Mucosa of descending colon (tissue), 3 donors: Measurements from ENCODE around the gene HS6ST1. TPM values are rescaled to one million over a fixed set of nuclear protein-coding genes. Genes with fewer than 3 reads are reported as not detected.
A peak's percentile ranks its signal among the peaks of the same experiment; 100 is the strongest.

Experiments
- ATAC-seq: fragments of 200-7000 bp; cut with Tn5 transposase; one replicate; pipeline ENCODE4 v1.9.1; 2020; ENCODE audit warnings: mild to moderate bottlenecking, moderate library complexity
- DNase-seq, 3 donors: peaks; one replicate each; pipeline ENCODE4 v3.0.0-alpha.2; 2020
- H3K36me3 ChIP-seq: fragments of 200-600 bp; one replicate; pipeline ENCODE4 v1.8.0; 2021; ENCODE audit warnings: low read depth, mild to moderate bottlenecking
- H3K4me1 ChIP-seq: fragments of 200-600 bp; one replicate; pipeline ENCODE4 v1.8.0; 2021; ENCODE audit warnings: low read depth, mild to moderate bottlenecking
- H3K4me3 ChIP-seq: fragments of 200-600 bp; one replicate; pipeline ENCODE4 v1.8.0; 2021; ENCODE audit warnings: mild to moderate bottlenecking
- H3K9me3 ChIP-seq: fragments of 200-600 bp; one replicate; pipeline ENCODE4 v1.8.0; 2021; ENCODE audit warnings: mild to moderate bottlenecking
- CTCF ChIP-seq: fragments of 200-600 bp; IDR thresholded peaks from one replicate; pipeline ENCODE4 v1.8.0; 2022; ENCODE audit warnings: antibody characterized with exemption, mild to moderate bottlenecking
- intact Hi-C, 2 donors: fragments of 100-400 bp; cut with DNase I in 1 of 2; cut with micrococcal nuclease in 1 of 2; formaldehyde crosslinking; loops; one replicate each; pipeline versions ENCODE4 v1.11.0 to v1.11.1; 2022; cut with DNase I, micrococcal nuclease
- total RNA-seq, 3 donors: library from RNA; stranded (reverse); fragmentation: NEBNext Ultra II Directional in 2 of 3; extraction: Animal tissue kit (Norgen Biotek cat#: 25700) in 2 of 3; gene quantifications; one replicate each; pipeline versions ENCODE4 v1.2.1 to v1.2.4, GENCODE V29; 2021 to 2023
- donor health status: DM: no; HTN: no; CAD: no; lungs with moderate emphysema.
- donor health status: DM: no; HTN: no; CAD: no.
- donor health status: DM: no; HTN: yes; CAD: no.

HS6ST1 gene
- total RNA-seq, 3 donors from 2014 or later: 30.8 to 39.6 (median 32.2) TPM

- Histone ChIP-seq H3K36me3 (no peaks in the 10 kb centered on the region), H3K4me3 (no peak overlapping the region), H3K4me1 (peaks cover 10% of the 10 kb centered on the region), H3K9me3 (no peaks in the 10 kb centered on the region)
- DNase-seq (peak in 1 of 3 donors; percentile 38), ATAC-seq (no peak)
- intact Hi-C loops: no loop called here
- TF ChIP-seq CTCF: no peak
Measured at GRCh38 chr2:128300151-128301020, 18.3 kb downstream of the HS6ST1 start.

GRCh38 chr2:128299628-128300027 is 19.0 kb downstream of the HS6ST1 start:
- intact Hi-C loops: no loop called here
- no peak for TF ChIP-seq CTCF
- H3K4me3 ChIP-seq: no peak overlapping the region
- no peaks in the 10 kb centered on the region for H3K9me3 ChIP-seq
- no peaks in the 10 kb centered on the region for H3K36me3 ChIP-seq
- ATAC-seq: no peak
- DNase-seq: peak in 2 of 3 donors; percentile 24 to 40
- H3K4me1 ChIP-seq: peaks cover 2% of the 10 kb centered on the region

- Histone ChIP-seq H3K36me3 (no peaks in the 10 kb centered on the region), H3K4me1 (peaks cover 2% of the 10 kb centered on the region), H3K4me3 (no peak overlapping the region), H3K9me3 (no peaks in the 10 kb centered on the region)
- ATAC-seq: no peak
- intact Hi-C loops: no loop called here
- DNase-seq: peak in 2 of 3 donors; percentile 18 to 34
- TF ChIP-seq CTCF: no peak
Measured at GRCh38 chr2:128298846-128299507, 19.7 kb downstream of the HS6ST1 start.

GRCh38 chr2:128298286-128298685 is 20.4 kb downstream of the HS6ST1 start:
- peaks cover 2% of the 10 kb centered on the region for H3K4me1 ChIP-seq
- TF ChIP-seq CTCF: no peak
- H3K36me3 ChIP-seq: no peaks in the 10 kb centered on the region
- H3K9me3 ChIP-seq: no peaks in the 10 kb centered on the region
- DNase-seq (no peak), ATAC-seq (no peak)
- H3K4me3 ChIP-seq: no peak overlapping the region
- intact Hi-C loops: no loop called here

- no peaks in the 10 kb centered on the region for H3K9me3 ChIP-seq
- peak; percentile 6 for ATAC-seq
- intact Hi-C loops: no loop called here
- peak in 2 of 3 donors; percentile 21 to 36 for DNase-seq
- no peak for TF ChIP-seq CTCF
- no peak overlapping the region for H3K4me3 ChIP-seq
- no peaks in the 10 kb centered on the region for H3K36me3 ChIP-seq
- H3K4me1 ChIP-seq: no peaks in the 10 kb centered on the region
Measured at GRCh38 chr2:128293870-128294455, 24.7 kb downstream of the HS6ST1 start.
